Measurements from ENCODE around the gene TMEM132A.

The TMEM132A gene, protein sequence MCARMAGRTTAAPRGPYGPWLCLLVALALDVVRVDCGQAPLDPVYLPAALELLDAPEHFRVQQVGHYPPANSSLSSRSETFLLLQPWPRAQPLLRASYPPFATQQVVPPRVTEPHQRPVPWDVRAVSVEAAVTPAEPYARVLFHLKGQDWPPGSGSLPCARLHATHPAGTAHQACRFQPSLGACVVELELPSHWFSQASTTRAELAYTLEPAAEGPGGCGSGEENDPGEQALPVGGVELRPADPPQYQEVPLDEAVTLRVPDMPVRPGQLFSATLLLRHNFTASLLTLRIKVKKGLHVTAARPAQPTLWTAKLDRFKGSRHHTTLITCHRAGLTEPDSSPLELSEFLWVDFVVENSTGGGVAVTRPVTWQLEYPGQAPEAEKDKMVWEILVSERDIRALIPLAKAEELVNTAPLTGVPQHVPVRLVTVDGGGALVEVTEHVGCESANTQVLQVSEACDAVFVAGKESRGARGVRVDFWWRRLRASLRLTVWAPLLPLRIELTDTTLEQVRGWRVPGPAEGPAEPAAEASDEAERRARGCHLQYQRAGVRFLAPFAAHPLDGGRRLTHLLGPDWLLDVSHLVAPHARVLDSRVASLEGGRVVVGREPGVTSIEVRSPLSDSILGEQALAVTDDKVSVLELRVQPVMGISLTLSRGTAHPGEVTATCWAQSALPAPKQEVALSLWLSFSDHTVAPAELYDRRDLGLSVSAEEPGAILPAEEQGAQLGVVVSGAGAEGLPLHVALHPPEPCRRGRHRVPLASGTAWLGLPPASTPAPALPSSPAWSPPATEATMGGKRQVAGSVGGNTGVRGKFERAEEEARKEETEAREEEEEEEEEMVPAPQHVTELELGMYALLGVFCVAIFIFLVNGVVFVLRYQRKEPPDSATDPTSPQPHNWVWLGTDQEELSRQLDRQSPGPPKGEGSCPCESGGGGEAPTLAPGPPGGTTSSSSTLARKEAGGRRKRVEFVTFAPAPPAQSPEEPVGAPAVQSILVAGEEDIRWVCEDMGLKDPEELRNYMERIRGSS

GRCh38 chr11:60924110-60924905, at the start of gene TMEM132A:
TSS of gene TMEM132A (plus strand) at chr11:60924460. CDS start at chr11:60924634, 174 bp downstream.
- peak; percentile 25 for DNase-seq

GRCh38 chr11:60875366-60876167, 48.7 kb upstream of the TMEM132A start:
- no peak for DNase-seq

DNA sequence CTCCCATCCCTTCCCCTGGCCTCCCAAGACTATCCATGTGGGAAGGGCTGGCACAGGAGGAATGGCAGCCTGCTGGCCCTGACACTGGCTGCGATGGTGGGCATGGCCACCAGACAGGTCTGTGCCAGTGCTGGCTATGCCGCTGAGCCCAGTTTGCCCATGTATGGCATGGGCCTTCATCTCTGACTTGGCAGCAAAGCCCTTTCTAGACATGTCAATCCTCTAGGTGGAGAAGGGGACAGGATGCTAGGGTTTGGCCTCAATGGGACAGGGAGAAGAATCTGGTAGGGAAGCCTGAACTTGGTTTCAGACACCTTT, 48.1 kb upstream of the TMEM132A start:
- no peak for DNase-seq

DNA sequence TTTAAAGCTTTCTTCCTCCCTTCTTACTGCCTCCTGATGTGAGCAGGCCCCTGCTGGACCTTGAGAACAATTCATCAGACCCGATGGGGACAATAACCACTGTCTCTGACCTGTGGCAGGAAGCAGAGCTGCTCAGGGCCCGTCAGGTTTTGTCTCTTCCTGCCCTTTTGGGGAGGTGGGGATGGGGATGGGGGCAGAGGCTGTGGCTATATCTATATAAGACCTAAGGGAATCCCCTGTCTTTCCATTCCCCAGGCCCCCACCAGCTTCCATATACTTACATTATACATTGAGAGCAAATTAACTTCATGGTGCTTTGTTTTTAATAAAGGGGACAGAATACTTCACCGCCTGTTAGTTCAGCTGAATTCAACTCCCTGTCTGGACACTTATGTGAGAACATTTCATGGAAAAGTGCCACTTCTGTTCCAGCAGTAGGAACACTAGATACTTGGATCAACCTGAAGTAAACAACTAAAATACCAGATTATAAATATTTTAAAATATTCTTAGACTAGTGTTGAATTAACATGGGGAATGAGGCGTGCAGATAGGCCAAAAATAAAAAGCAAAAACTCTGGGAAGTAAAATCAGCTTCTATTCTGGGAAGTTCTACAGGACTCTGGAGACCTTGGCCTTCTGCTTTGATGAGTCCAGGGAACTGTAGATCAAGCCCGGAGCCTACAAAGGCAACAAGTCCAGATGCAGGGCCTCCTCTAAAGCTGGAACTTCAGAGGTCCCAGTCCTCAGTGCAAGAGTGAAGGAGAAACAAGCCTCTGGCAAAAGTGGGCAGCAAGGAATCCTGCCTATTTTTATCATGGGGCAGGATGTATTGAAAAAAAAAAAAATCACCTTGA, 45.8 kb upstream of the TMEM132A start:
- DNase-seq = no peak

GRCh38 chr11:60879104-60879503, 45.2 kb upstream of the TMEM132A start:
- no peak for DNase-seq

DNA sequence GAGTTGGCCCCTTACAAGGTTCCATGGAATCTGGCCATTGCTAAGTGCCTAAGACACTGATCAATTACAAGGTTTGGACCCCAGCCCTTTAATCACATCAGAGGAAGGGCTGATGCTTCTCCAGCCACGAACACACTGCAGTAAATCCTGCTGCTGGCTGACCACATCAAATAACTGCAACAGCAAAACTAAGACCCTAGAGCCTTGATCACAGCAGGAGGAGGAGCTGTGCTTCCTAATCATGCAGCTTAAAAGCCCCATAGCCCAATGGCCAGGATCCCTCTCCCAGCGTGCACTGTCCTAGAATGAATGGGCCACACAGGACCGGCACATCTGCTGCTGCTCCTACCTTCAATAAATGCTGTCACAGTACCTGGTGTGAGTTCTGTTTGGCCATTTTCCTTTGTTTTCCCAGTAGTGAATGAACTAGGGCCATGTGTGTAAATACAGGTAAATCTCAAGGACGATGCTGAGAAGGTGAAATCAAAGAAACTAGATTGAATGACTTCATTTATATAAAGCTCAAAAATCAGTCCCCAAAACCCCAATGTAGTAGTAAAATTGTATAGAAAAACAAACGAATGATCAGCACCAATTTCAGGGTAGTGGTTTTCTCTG, 44.2 kb upstream of the TMEM132A start:
- no peak for DNase-seq

DNA sequence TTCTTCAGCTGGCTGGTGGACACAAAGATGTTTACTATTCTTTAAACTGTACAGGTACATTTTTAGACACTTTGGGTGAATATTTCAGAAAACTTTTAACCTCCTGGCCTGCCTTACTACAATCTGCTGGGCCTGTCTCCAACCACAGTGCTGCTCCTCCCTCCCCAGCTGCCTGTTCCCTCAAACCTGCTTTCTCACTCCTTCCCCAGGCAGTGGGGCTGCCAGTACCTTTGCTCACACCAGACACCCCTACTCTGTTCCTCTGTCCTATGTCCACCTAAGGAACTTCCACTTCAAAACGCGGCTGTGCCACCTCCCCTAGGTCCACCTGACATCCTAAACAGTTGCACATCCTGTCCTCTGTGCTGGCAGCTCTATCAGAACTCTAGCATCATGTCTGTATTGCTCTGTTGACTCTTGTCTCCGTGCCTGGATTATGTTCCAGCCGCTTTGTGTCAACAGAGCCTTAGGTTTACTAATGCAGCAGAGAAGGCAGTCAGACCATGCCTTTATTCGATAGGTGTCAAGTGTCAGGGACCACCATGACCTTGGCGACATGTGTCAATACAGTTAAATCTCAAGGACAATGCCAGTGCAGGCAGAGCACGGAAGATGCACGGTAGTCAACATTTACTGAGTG, 43.5 kb upstream of the TMEM132A start:
- DNase-seq = no peak

- peak; percentile 12 for DNase-seq
Measured at GRCh38 chr11:60887556-60887955, 36.7 kb upstream of the TMEM132A start.

- DNase-seq = no peak
Measured at GRCh38 chr11:60889869-60890311, 34.4 kb upstream of the TMEM132A start.

DNA sequence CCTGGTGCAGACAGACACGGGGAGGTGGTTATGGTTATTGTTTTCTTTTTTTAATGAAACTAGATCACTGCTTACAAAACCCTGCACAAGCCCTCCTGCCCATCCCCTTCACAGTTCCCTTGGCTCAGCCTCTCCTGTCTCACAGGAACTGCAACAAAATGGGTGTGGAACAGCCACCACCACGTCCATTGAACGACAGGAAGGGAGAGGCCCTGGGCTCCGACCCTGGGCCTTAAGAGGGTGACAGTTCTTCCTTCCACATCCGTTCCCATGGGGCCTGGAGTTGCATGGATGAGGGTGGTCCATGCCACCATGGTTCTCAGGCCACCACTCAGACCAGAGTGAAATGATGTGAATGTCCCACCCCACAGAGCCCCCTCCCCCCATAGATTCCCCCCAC, 33.6 kb upstream of the TMEM132A start:
- DNase-seq = no peak

DNA sequence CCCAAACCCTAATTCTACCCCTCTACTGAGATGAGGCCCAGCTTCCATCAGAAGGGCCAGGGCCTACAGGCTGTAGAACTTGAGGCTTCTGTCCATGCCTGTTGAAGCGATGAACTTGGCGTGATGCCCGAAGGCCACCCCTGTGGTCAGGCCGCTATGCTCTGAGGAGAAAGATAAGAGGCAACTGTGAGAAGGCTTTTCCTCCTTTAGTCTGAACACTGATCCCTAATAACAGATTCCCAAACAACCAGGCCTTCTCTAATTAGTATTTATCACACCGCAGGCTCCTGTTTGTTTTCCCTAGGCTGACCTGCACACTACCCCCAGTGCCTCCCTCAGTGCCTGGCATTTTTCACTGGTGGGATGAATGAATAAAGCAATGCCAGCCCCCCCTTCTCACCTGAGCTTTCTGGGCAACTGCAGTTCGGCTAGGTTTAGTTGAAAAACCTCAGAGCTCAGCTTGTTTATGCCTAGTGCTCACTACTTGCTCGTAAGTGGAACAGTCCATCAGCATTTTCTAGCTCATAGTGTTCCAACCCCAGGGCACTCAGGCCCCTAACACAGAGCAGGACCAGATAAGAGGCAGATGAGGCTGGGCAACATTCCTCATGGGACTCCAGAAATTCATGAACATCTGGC, 33.0 kb upstream of the TMEM132A start:
- no peak for DNase-seq

DNA sequence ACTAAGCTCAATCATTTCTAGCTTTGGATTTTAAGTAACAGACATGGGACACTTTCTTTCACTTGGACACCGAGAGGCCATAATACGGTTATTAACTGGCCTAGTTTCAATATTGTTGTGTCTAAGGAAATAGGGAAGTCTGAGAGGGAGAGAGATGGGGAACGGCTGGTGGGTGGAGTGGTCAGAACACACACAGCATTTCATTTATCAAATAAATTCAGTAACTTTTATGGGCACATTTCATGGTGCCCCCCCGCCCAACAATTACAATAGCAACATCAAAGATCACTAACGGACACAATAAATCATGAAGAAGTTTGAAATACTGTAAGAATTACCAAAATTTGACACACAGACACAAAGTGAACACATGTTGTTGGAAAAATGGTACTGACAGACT, 28.6 kb upstream of the TMEM132A start:
- no peak for DNase-seq

GRCh38 chr11:60897496-60897895, 26.8 kb upstream of the TMEM132A start:
- DNase-seq = no peak

GRCh38 chr11:60899046-60899936, 25.0 kb upstream of the TMEM132A start:
- DNase-seq = no peak

- no peak for DNase-seq
Measured at GRCh38 chr11:60899977-60900376, 24.3 kb upstream of the TMEM132A start.

DNA sequence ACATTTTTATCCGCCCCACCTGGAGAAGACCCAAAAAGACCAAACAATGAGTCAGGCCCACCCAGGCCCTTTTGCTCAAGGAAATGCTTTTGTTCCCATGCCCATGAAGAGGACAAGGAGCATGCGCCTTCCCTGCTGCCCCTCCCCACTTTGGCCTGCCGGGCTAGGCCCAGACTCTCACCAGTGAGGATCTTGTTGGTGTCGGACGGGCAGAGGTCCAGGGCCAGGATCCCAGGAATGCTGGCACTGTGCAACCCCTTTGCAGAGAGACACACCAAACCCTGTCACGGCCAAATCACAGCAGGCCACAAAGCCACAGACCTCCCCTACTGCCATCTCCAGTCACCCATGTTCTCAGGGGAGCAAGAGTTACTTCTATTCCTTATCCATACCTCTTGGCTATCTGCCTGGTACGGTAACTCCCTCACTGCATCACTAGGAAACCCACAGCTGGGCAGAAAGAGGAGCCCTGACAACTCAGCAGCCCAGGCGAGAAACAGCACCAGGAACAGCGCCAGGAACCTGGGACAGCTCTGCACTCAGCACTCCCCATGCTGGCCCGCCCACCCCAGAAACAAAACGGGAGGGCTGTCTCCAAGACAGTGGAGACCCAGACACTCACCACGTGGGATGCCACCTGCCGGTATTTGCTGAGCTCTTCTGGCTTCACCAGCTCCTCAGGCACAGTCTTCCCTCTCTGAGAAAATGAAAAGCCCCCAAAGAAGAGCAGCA, 23.4 kb upstream of the TMEM132A start:
- DNase-seq = no peak

- DNase-seq = no peak
Measured at GRCh38 chr11:60902625-60903024, 21.6 kb upstream of the TMEM132A start.

- no peak for DNase-seq
Measured at GRCh38 chr11:60905047-60905446, 19.2 kb upstream of the TMEM132A start.

Measured in NCI-H446 treated with DMSO at 0.1 percent for 48 hours (cell line).